HepG2 (cell line): ENCODE results near the gene PLEKHG5. TPM values are rescaled to one million over a fixed set of nuclear protein-coding genes. Genes with fewer than 3 reads are reported as not detected.
A peak's percentile ranks its signal among the peaks of the same experiment; 100 is the strongest.

Source experiments
- ETV6 ChIP-seq: sonication (generic); formaldehyde crosslinking; conservative IDR thresholded peaks from 2 replicates; pipeline ENCODE4 v1.4.0; 2020; ENCODE audit warnings: missing genetic modification reagents
- HDAC6 ChIP-seq: fragments of 200-600 bp; sonication (generic); IDR thresholded peaks from 2 replicates; pipeline ENCODE4 v1.7.0; 2017; ENCODE audit warnings: mild to moderate bottlenecking, antibody characterized with exemption, low read length, low read depth
- KLF11 ChIP-seq: IDR thresholded peaks from 2 replicates; pipeline ENCODE4 v1.6.1; 2016; ENCODE audit warnings: missing compliant biosample characterization
- MBD4 ChIP-seq: IDR thresholded peaks from 2 replicates; pipeline ENCODE4 v1.6.1; 2012; ENCODE audit warnings: low read length, inconsistent platforms, borderline replicate concordance
- NFATC3 ChIP-seq: sonication (generic); formaldehyde crosslinking; IDR thresholded peaks from 2 replicates; pipeline ENCODE4 v1.5.1; 2020; ENCODE audit warnings: mild to moderate bottlenecking, missing genetic modification reagents
- NR2F6 ChIP-seq, 2 experiments: IDR thresholded peaks; 2 replicates each; pipeline ENCODE4 v1.6.1; 2016; ENCODE audit warnings: antibody characterized with exemption in 1 of 2, mild to moderate bottlenecking in 1 of 2
- PHF5A ChIP-seq: IDR thresholded peaks from one replicate; pipeline ENCODE4 v1.6.1; 2018; ENCODE audit warnings: low read depth, missing genetic modification reagents; ENCODE audit not compliant: unreplicated experiment
- SETDB1 ChIP-seq: sonication (generic); formaldehyde crosslinking; IDR thresholded peaks from 2 replicates; pipeline ENCODE4 v1.5.1; 2020; ENCODE audit warnings: missing genetic modification reagents, mild to moderate bottlenecking, borderline replicate concordance
- SP4 ChIP-seq: sonication (generic); formaldehyde crosslinking; IDR thresholded peaks from 2 replicates; pipeline ENCODE4 v1.8.1; 2023; ENCODE audit warnings: mild to moderate bottlenecking, missing genetic modification reagents
- SPEN ChIP-seq: sonication (generic); formaldehyde crosslinking; IDR thresholded peaks from 2 replicates; pipeline ENCODE4 v1.5.1; 2020; ENCODE audit warnings: low read depth, mild to moderate bottlenecking, missing genetic modification reagents
- ZBTB21 ChIP-seq: sonication (generic); formaldehyde crosslinking; IDR thresholded peaks from 2 replicates; pipeline ENCODE4 v1.4.0; 2020; ENCODE audit warnings: missing genetic modification reagents
- ZFAT ChIP-seq: sonication (generic); formaldehyde crosslinking; conservative IDR thresholded peaks from 2 replicates; pipeline ENCODE4 v1.8.1; 2023; ENCODE audit warnings: missing genetic modification reagents, inconsistent platforms
- ZKSCAN1 ChIP-seq: fragments of 150-350 bp; IDR thresholded peaks from 2 replicates; pipeline ENCODE4 v1.6.1; 2014; ENCODE audit warnings: low read length
- ZNF274 ChIP-seq: sonication (generic); formaldehyde crosslinking; IDR thresholded peaks from 2 replicates; pipeline ENCODE4 v1.5.1; 2020; ENCODE audit warnings: mild to moderate bottlenecking, missing genetic modification reagents
- ZNF296 ChIP-seq: sonication (generic); formaldehyde crosslinking; conservative IDR thresholded peaks from 2 replicates; pipeline ENCODE4 v1.5.0; 2020; ENCODE audit warnings: mild to moderate bottlenecking, missing genetic modification reagents
- ZNF329 ChIP-seq: sonication (generic); formaldehyde crosslinking; IDR thresholded peaks from 2 replicates; pipeline ENCODE4 v1.9.0; 2021; ENCODE audit warnings: low read depth, mild to moderate bottlenecking, missing genetic modification reagents
- ZNF547 ChIP-seq: sonication (generic); formaldehyde crosslinking; IDR thresholded peaks from 2 replicates; pipeline ENCODE4 v1.5.1; 2020; ENCODE audit warnings: mild to moderate bottlenecking, missing genetic modification reagents
- ZSCAN22 ChIP-seq: sonication (generic); formaldehyde crosslinking; IDR thresholded peaks from 2 replicates; pipeline ENCODE4 v1.4.0; 2020; ENCODE audit warnings: mild to moderate bottlenecking, missing genetic modification reagents
- polyA plus RNA-seq, 8 experiments: library from polyadenylated mRNA; depleted of rRNA in 3 of 8; stranded (reverse) in 7 of 8; unstranded in 1 of 8; fragments of >200 nt; fragmentation: Illumina TruSeq in 4 of 8; extraction: Trizol in 4 of 8; gene quantifications; 2 replicates each; pipeline versions ENCODE4 v1.2.1 to v1.2.3, GENCODE V29; 2011 to 2016; ENCODE audit warnings: low read depth in 4 of 8, missing spikeins in 1 of 8, mixed read lengths in 1 of 8; ENCODE audit not compliant: insufficient read depth in 1 of 8
- total RNA-seq, 5 experiments: library from RNA; depleted of rRNA; stranded (reverse); fragments of >200 nt; fragmentation: Illumina TruSeq; extraction: Trizol; gene quantifications; 2 replicates each; pipeline ENCODE4 v1.2.3, GENCODE V29; 2016; ENCODE audit warnings: low read depth in 1 of 5
- TF ChIP-seq, protein P1 (sequence below): IDR thresholded peaks from 2 replicates; pipeline ENCODE4 v1.6.1; 2016; ENCODE audit warnings: mild to moderate bottlenecking, missing biosample characterization, missing genetic modification reagents
- TF ChIP-seq, protein P2 (sequence below): sonication (generic); formaldehyde crosslinking; IDR thresholded peaks from 2 replicates; pipeline ENCODE4 v1.4.0; 2020; ENCODE audit warnings: missing genetic modification reagents
- TF ChIP-seq, protein P3 (sequence below): sonication (generic); formaldehyde crosslinking; IDR thresholded peaks from 2 replicates; pipeline ENCODE4 v1.9.0; 2022; ENCODE audit warnings: low read depth, missing genetic modification reagents
- TF ChIP-seq, protein P4 (sequence below): IDR thresholded peaks from 2 replicates; pipeline ENCODE4 v1.6.1; 2016; ENCODE audit warnings: missing compliant biosample characterization, missing genetic modification reagents, borderline replicate concordance
- TF ChIP-seq, protein P5 (sequence below): sonication (generic); formaldehyde crosslinking; IDR thresholded peaks from 2 replicates; pipeline ENCODE4 v1.8.0; 2022; ENCODE audit warnings: missing genetic modification reagents, low read depth, mild to moderate bottlenecking, borderline replicate concordance

PLEKHG5 gene
- total and polyA plus RNA-seq, 2 of the 13 experiments (the other 11 are each of a cell fraction or from before 2014, with no cell fraction given) = 1.9 to 3.5 TPM

GRCh38 chr1:6461538-6462411 lies 29.7 kb downstream of the PLEKHG5 start (continued):
- TF ChIP-seq ZNF274 (CRISPR knock-in tag) (no peak), ZSCAN22 (CRISPR knock-in tag) (no peak), ZBTB21 (CRISPR knock-in tag) (no peak), ZNF296 (CRISPR knock-in tag) (no peak), ETV6 (CRISPR knock-in tag) (no peak), ZKSCAN1 (no peak), SP4 (CRISPR knock-in tag) (peak; percentile 9; the same call in 1 of the 2 replicates), ZNF547 (CRISPR knock-in tag) (no peak), ZFAT (CRISPR knock-in tag) (no peak), NR2F6 (IDR thresholded peaks at IDR 0.05) (no peak), NR2F6 (CRISPR knock-in tag; IDR thresholded peaks at IDR 0.05) (no peak), ZNF329 (CRISPR knock-in tag) (no peak), PHF5A (no peak), NFATC3 (CRISPR knock-in tag) (no peak), SPEN (CRISPR knock-in tag) (no peak), KLF11 (no peak), SETDB1 (CRISPR knock-in tag) (no peak), HDAC6 (no peak), MBD4 (0 out of 2 replicates have a peak, but pooled peaks have one; percentile 34)
- TF ChIP-seq, protein P1, sequence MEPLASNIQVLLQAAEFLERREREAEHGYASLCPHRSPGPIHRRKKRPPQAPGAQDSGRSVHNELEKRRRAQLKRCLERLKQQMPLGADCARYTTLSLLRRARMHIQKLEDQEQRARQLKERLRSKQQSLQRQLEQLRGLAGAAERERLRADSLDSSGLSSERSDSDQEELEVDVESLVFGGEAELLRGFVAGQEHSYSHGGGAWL (CRISPR knock-in tag) = no peak
- TF ChIP-seq, protein P2, sequence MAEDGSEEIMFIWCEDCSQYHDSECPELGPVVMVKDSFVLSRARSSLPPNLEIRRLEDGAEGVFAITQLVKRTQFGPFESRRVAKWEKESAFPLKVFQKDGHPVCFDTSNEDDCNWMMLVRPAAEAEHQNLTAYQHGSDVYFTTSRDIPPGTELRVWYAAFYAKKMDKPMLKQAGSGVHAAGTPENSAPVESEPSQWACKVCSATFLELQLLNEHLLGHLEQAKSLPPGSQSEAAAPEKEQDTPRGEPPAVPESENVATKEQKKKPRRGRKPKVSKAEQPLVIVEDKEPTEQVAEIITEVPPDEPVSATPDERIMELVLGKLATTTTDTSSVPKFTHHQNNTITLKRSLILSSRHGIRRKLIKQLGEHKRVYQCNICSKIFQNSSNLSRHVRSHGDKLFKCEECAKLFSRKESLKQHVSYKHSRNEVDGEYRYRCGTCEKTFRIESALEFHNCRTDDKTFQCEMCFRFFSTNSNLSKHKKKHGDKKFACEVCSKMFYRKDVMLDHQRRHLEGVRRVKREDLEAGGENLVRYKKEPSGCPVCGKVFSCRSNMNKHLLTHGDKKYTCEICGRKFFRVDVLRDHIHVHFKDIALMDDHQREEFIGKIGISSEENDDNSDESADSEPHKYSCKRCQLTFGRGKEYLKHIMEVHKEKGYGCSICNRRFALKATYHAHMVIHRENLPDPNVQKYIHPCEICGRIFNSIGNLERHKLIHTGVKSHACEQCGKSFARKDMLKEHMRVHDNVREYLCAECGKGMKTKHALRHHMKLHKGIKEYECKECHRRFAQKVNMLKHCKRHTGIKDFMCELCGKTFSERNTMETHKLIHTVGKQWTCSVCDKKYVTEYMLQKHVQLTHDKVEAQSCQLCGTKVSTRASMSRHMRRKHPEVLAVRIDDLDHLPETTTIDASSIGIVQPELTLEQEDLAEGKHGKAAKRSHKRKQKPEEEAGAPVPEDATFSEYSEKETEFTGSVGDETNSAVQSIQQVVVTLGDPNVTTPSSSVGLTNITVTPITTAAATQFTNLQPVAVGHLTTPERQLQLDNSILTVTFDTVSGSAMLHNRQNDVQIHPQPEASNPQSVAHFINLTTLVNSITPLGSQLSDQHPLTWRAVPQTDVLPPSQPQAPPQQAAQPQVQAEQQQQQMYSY = no peak
- TF ChIP-seq, protein P3, sequence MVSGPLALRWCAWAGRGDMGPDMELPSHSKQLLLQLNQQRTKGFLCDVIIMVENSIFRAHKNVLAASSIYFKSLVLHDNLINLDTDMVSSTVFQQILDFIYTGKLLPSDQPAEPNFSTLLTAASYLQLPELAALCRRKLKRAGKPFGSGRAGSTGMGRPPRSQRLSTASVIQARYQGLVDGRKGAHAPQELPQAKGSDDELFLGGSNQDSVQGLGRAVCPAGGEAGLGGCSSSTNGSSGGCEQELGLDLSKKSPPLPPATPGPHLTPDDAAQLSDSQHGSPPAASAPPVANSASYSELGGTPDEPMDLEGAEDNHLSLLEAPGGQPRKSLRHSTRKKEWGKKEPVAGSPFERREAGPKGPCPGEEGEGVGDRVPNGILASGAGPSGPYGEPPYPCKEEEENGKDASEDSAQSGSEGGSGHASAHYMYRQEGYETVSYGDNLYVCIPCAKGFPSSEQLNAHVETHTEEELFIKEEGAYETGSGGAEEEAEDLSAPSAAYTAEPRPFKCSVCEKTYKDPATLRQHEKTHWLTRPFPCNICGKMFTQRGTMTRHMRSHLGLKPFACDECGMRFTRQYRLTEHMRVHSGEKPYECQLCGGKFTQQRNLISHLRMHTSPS (CRISPR knock-in tag) = no peak
- TF ChIP-seq, protein P4, sequence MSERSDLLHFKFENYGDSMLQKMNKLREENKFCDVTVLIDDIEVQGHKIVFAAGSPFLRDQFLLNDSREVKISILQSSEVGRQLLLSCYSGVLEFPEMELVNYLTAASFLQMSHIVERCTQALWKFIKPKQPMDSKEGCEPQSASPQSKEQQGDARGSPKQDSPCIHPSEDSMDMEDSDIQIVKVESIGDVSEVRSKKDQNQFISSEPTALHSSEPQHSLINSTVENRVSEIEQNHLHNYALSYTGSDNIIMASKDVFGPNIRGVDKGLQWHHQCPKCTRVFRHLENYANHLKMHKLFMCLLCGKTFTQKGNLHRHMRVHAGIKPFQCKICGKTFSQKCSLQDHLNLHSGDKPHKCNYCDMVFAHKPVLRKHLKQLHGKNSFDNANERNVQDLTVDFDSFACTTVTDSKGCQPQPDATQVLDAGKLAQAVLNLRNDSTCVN (CRISPR knock-in tag) = no peak
- TF ChIP-seq, protein P5, sequence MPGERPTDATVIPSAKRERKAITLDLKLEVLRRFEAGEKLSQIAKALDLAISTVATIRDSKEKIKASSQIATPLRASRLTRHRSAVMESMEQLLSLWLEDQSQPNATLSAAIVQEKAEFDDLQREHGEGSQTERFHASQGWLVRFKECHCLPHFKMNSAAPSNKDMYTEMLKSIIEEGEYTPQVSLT (CRISPR knock-in tag) = no peak
